ENCODE results near the gene PCDHB9. TPM values are rescaled to one million over a fixed set of nuclear protein-coding genes. Genes with fewer than 3 reads are reported as not detected.
"Not testable (repeated sequence)": the region's sequence is repeated elsewhere in the genome, so short reads cannot be mapped to it uniquely, and the experiment has no call there.

The PCDHB9 gene
- total RNA-seq, 1 experiment from 2014 or later: 11.2 TPM

- DNase-seq (ENCODE audit: low spot score): not testable (repeated sequence)
These were observed 1.7 kb downstream of the PCDHB9 start for GRCh38 chr5:141188682-141189081.

GRCh38 chr5:141189131-141189530 lies 2.2 kb downstream of the PCDHB9 start:
- DNase-seq (ENCODE audit: low spot score): not testable (repeated sequence)

GRCh38 chr5:141192110-141192725 lies 5.3 kb downstream of the PCDHB9 start, which contains the start of gene PCDHB10:
Gene PCDHB10 (plus strand): TSS chr5:141192353. CDS start chr5:141192553, 200 bp downstream.
- DNase-seq (ENCODE audit: low spot score): peak; percentile 55

GRCh38 chr5:141194332-141194731 lies 7.4 kb downstream of the PCDHB9 start:
- DNase-seq (ENCODE audit: low spot score): not testable (repeated sequence)

- DNase-seq (ENCODE audit: low spot score): no peak
These were observed 9.4 kb downstream of the PCDHB9 start for GRCh38 chr5:141196363-141196762.

- DNase-seq (ENCODE audit: low spot score): no peak
These were observed 12.6 kb downstream of the PCDHB9 start, which contains the start of gene PCDHB11 for GRCh38 chr5:141199359-141200235. Gene PCDHB11 (plus strand): TSS chr5:141199627. CDS start chr5:141199775, 148 bp downstream.

GRCh38 chr5:141201126-141201525 lies 14.2 kb downstream of the PCDHB9 start:
- not testable (repeated sequence) for DNase-seq (ENCODE audit: low spot score)

- DNase-seq (ENCODE audit: low spot score): not testable (repeated sequence)
These were observed 14.7 kb downstream of the PCDHB9 start for GRCh38 chr5:141201646-141202045.

- no peak for DNase-seq (ENCODE audit: low spot score)
These were observed 21.5 kb downstream of the PCDHB9 start, which contains the start of gene PCDHB12 for GRCh38 chr5:141208478-141208877. Gene PCDHB12 (plus strand): TSS chr5:141208719. CDS start chr5:141208908, 189 bp downstream.

- DNase-seq (ENCODE audit: low spot score): not testable (repeated sequence)
These were observed 23.3 kb downstream of the PCDHB9 start for GRCh38 chr5:141210281-141210680.

- DNase-seq (ENCODE audit: low spot score): not testable (repeated sequence)
These were observed 23.9 kb downstream of the PCDHB9 start for GRCh38 chr5:141210849-141211248.

- DNase-seq (ENCODE audit: low spot score): not testable (repeated sequence)
These were observed 26.8 kb downstream of the PCDHB9 start, which contains the start of gene PCDHB13 for GRCh38 chr5:141213656-141214339. Gene PCDHB13 (plus strand): TSS chr5:141213919. CDS start chr5:141214124, 205 bp downstream.

GRCh38 chr5:141214583-141214982 lies 27.6 kb downstream of the PCDHB9 start:
- DNase-seq (ENCODE audit: low spot score): not testable (repeated sequence)

GRCh38 chr5:141215504-141215903 lies 28.5 kb downstream of the PCDHB9 start:
- not testable (repeated sequence) for DNase-seq (ENCODE audit: low spot score)

GRCh38 chr5:141216035-141216434 lies 29.1 kb downstream of the PCDHB9 start:
- DNase-seq (ENCODE audit: low spot score): not testable (repeated sequence)

- peak; percentile 76 for DNase-seq (ENCODE audit: low spot score)
These were observed 36.3 kb downstream of the PCDHB9 start, which contains the start of gene PCDHB14 for GRCh38 chr5:141223112-141223783. Gene PCDHB14 (plus strand): TSS chr5:141223343. CDS start chr5:141223506, 163 bp downstream.

- not testable (repeated sequence) for DNase-seq (ENCODE audit: low spot score)
These were observed 37.9 kb downstream of the PCDHB9 start for GRCh38 chr5:141224844-141225243.

- DNase-seq (ENCODE audit: low spot score): not testable (repeated sequence)
These were observed 38.5 kb downstream of the PCDHB9 start for GRCh38 chr5:141225421-141225820.

- DNase-seq (ENCODE audit: low spot score): no peak
These were observed 47.2 kb downstream of the PCDHB9 start for GRCh38 chr5:141234109-141234667.

GRCh38 chr5:141235922-141236321 lies 49.0 kb downstream of the PCDHB9 start:
- not testable (repeated sequence) for DNase-seq (ENCODE audit: low spot score)

Measured in A172 (cell line).